Measurements from ENCODE around the gene TRIM63.

TRIM63 gene

GRCh38 chr1:26031611-26032220 is 35.7 kb downstream of the TRIM63 start:
- no peak for DNase-seq

DNA sequence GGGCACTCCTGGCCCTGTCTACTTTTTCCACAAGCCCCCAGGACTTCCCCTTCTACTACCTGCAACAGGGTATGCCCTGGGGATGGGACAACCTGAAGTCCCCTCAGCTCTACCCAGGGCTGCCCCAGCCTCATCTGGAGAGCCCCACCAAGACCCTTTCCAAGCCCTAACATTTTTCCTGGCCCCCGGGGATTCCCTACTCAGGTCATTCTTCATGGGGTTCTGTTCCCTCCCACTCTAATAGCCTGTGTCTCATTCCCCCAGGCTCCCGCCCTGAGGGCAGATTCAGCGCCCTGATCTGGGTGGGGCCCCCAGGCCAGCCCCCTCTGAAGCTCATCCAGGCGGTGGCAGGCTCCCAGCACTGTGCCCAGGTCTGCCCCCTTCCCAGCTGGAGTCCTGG is 36.2 kb downstream of the TRIM63 start:
- no peak for DNase-seq

DNA sequence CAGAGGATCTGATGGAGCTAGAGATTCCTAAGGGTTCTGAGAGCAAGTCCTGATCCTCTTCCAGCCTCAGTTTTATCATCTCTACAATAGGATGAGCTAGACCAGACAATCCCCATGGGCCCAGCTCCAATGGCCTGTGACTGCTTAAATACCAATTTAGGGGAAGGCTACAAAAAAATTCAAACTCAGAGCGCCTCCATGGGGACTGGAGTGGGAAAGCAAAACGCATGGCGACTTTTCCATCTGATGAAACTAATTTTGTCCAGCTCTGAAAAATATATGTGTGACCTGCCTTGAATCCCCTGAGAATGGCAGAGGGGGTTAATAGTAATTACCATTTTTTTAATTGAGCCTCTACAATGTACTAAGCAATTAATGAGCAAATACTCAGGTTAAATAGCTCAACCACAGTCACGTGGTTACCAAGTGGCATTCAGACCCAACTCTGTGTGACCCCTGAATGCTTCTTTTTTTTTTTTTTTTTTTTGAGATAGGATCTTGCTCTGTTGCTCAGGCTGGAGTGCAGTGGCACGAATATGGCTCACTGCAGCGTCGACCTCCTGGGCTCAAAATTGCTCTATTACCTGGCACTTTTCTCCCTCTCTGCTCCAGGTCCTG is 37.5 kb downstream of the TRIM63 start:
- DNase-seq = no peak

DNA sequence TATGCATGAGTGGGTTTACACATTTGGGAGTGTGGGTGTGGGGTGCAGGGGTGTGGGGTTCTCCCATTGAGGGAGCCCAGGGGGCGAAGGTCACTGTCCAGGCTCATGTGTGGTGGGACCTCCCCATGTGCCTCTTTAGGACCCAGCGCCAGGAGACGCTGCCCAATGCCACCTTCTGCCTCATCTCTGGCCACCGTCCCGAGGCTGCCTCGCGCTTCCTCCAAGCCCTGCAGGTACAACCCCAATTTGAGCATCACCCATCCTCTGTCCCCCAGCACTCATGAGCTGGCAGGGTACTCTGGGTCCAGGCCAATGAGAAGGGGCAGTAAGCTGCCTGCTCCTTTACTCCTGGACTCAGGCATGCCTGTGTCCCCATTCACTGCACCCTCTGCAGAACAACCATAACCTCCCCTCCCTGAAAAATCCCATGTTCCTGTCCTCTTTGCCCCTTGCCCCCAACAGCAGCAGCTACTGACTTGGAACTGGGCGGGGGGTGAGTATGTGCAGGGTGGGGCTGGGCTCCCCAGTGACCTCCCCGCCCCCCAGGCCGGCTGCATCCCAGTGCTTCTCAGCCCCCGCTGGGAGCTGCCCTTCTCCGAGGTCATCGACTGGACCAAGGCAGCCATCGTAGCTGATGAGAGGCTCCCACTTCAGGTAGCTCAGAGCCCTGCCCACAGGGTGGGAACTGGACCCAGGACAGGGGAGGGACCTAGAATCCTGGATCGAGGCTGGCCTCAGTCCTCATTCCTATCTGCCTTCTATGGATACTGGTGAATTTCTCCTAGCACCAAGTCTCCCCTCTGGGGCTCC is 38.2 kb downstream of the TRIM63 start:
- DNase-seq = no peak

GRCh38 chr1:26028490-26028980 is 38.9 kb downstream of the TRIM63 start:
- DNase-seq = no peak

GRCh38 chr1:26027716-26028489 is 39.5 kb downstream of the TRIM63 start:
- DNase-seq = no peak

- DNase-seq = no peak
These were observed 41.9 kb downstream of the TRIM63 start for GRCh38 chr1:26025517-26025916.

- DNase-seq = no peak
These were observed 42.4 kb downstream of the TRIM63 start for GRCh38 chr1:26025060-26025459.

GRCh38 chr1:26023826-26024225 is 43.6 kb downstream of the TRIM63 start:
- no peak for DNase-seq

DNA sequence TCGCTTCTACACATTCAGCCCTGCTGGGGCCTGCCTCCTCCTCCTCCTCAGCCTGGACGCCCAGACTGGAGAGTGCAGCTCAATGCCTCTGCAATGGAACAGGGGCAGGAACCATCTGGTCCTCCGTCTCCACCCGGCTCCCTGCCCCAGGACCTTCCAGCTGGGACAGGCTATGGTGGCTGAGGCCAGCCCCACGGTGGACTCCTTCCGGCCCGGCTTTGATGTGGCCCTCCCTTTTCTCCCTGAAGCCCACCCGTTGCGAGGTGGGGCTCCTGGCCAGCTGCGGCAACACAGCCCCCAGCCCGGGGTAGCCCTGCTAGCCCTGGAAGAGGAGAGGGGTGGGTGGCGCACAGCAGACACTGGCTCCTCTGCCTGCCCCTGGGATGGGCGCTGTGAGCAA is 44.4 kb downstream of the TRIM63 start:
- no peak for DNase-seq

GRCh38 chr1:26022404-26022779 is 45.0 kb downstream of the TRIM63 start:
- DNase-seq = no peak

DNA sequence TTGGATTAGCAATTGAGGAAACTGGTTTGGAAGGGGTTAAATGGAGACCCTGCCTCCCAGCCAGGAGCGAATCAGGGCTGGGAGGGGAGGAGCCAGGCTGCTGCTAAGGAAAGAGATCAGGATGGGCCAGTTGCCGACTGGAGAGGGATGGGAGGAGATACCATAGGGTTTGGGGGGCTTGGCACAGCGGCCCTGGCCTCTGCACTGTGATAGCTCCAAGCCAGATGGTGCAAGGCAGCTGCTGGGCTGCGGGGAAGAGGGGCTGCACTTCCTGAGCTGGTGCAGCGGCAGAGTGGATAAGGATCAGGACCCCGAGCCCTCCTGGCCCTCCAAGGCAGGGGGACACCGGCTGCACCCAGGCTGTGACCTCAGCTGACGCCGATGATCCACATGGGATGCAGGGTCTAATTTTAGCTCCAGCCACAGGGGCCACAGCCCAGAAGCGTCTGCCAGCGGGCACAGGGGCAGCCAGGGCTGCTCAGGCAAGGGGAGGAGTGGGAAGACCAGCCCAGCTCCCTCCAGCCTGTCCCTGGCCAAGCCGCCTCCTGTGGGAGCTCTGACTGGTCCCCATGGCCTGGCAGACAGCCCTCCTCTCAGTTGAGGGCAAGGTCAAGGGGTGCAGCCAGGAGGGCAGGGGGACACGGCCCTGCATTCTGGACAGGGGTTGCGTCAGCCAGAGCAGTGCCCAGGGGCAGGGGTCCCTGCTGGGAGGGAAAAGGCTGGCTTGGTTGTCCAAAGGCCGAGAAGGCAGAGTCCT is 45.6 kb downstream of the TRIM63 start, which contains the start of gene EXTL1:
TSS of gene EXTL1 (plus strand) at position 129 of the 757 bp plus-strand sequence. CDS start 872 bp downstream, outside the sequence.
- no peak for DNase-seq

DNA sequence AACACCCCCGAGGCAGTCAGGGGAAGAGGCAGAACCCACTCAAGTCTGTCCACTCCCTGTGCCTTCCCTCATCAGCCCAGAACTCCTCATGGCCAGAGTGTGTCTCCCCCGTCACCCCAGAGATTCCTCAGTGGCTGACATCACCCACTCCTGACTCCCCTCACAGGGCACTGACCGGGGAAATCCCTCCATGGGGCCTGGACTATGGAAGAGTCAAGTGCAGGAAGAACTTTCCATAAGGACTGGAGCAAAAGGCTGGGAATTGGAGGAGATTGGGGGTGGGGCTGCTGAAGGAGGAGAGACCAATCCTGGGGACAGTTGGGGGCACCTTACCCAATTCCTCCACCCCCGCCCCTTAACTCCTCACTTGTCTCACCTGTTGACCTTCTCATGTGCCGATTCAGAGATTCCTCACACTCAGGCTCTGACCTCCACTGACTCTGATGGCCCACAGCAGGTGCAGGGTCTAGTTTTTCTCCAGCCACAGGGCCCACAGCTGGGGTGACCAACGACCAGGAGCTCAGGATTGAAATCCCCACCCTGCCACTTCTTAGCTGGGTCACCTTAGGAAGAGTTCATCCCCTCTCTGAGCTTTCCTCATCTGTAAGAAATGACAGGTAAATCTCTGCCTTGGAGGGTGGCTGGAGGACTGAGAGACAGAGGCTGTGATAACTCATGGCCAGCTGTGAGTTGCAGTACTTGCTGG is 46.3 kb downstream of the TRIM63 start:
- DNase-seq = no peak

DNA sequence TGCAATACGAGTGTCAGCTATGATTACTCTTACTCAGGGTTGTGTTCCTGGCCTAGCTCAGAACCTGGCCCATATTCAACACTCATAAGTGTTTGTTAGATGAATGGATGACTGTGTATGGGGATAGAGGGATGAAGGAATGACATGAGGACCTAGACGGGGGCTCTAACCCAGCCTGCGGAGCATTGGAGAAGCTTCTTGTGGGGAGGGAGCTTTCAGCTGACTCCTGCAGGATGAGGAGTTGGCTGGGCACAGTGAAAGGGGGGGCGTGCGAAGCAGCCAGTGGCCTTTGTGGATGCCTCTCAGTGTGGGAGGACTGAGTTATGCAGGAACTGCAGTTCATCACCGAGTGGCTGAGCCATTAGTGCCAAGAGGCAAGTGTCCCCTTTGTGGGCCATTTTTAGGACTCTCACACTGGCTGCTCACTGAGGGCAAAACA is 47.1 kb downstream of the TRIM63 start:
- DNase-seq = no peak

DNA sequence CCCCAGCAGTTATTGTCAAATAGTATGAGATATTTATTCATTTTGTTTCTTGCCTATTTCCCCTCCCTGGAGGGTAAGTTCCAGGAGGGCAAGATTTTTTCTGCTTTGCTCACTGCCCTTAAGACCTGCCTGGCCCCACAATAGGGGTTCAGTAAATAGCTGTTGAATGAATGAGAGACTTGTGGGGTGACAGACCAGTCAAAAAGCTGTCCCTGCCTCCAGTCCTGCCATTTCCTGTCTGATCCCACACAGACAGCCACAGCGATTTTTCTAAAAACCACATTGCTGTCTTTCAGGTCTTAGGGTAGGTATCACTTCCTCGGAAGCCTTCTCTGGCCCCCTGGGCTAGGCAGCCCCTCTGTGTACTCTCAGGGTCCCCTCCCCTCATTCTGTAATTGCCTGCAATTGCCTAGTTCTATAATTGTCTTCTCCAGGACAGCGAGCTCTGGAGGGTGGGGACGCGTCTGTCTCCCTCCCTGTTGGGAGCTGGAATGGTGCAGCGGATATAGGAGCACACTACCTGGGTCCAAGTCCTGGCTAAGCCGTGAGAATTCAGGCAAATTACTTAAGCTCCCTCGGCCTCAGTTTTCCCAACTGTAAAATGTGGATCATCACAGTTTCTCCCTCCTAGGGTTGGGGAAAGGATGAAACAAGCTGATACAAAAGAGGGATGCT is 47.7 kb downstream of the TRIM63 start:
- no peak for DNase-seq

- DNase-seq = no peak
These were observed 49.8 kb downstream of the TRIM63 start for GRCh38 chr1:26017606-26018005.

DNA sequence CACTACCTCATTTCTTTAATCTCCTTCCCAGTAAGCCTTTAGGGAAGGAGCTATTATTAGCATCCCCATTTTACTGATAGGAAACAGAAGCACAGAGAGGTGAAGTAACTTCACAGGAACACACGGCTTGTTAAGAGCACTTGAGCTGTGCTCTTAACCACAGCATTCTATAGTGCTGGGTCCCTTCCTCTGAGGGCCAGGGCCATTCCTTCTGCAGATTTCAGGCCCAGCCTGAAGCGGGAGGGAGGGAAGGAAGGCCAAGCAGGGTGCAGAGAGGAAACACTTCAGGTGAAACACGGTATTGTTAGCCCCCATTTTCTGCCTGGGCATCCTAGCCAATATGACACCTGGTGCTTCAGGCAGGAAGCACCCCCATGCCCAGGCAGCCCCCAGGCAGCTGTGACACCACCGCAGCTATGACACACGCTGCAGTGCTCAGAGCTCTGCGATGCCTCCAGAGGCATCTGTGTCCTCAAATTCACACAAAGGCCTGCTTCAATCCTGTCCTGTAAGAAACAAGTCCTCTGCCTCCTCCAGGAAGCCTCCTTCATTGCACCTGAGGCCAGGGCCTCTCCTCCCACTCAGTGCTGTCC is 50.4 kb downstream of the TRIM63 start:
- DNase-seq = no peak

GRCh38 chr1:26016258-26016952 is 51.0 kb downstream of the TRIM63 start:
- DNase-seq = no peak

DNA sequence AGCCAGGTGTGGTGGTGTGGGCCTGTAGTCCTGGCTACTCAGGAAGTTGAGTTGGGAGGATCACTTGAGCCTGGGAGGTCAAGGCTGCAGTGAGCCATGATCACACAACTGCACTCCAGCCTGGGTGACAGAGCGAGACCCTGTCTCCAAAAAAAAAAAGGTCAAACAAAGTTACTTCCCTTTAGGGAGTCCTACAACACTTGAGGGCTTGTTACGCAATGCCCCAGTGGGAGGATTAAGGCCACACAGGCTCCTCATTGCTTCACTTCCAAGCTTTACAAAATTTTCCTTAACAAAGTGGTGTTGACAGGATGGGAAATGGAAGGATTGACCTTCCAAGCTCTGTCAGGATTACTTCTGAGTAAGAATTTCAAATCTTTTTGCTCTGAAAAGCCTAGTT is 52.1 kb downstream of the TRIM63 start:
- no peak for DNase-seq

DNA sequence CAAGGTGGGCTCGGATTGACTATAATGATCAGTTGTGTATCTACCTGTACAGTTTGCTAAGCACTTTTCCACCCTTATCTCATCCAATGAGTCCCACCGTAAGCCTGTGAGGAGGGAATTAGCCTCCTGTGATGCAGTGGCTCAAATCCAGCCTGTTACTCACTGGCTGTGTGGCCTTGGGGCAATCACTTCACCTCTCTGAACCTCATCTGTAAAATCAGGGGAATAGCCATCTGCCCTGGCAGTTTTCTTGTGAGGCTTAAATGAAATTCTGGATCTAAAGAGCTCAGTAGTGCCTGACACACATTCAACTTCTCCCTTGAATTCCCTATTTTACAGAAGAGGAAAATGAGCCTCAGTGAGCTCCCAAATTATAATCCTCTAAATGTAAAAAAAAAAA is 53.3 kb downstream of the TRIM63 start:
- no peak for DNase-seq

Measured in central memory CD4-positive, alpha-beta T cell (primary cell).